ENCODE data around the gene AP5B1. TPM values are rescaled to one million over a fixed set of nuclear protein-coding genes. Genes with fewer than 3 reads are reported as not detected.

The AP5B1 gene
- total RNA-seq, 2 experiments from 2014 or later = 11.7 to 14.4 TPM

- intact Hi-C loops (cut with DNase I, micrococcal nuclease) = no loop called here
- ChIA-PET POLR2A (interaction anchor here (0.6 to 0.7 kb wide), 3 partner anchors 11 to 525 kb away, joined by 3 to 4 read pairs (median 3); no protein-coding TSS in a partner anchor), CTCF (interaction anchor here (0.9 to 2.6 kb wide), 4 partner anchors 11 to 79 kb away, joined by 3 to 11 read pairs (median 5); partner anchors contain the start of genes AP5B1 and KAT5)
- DNase-seq (no peak), ATAC-seq (no peak)
- Mint-ChIP-seq H3K9me3 (ENCODE audit: low read depth) (no peaks in the 10 kb centered on the region), H3K27ac (no peak overlapping the region), H3K27me3 (peaks cover 22% of the 10 kb centered on the region), H3K4me3 (no peak overlapping the region), H3K4me1 (peaks cover 6% of the 10 kb centered on the region), H3K36me3 (ENCODE audit: low read depth) (no peaks in the 10 kb centered on the region)
Observed at GRCh38 chr11:65790902-65791650, 10.3 kb upstream of the AP5B1 start.

- POLR2A ChIA-PET = interaction anchor here (0.6 to 0.7 kb wide), 2 partner anchors 11 to 301 kb away, joined by 3 to 4 read pairs; no protein-coding TSS in a partner anchor
- CTCF ChIA-PET = interaction anchor here (0.7 to 2.6 kb wide), 7 partner anchors 10 to 474 kb away, joined by 3 to 11 read pairs (median 3); partner anchors contain the start of genes AP5B1 and KAT5
- no peak for ATAC-seq
Observed at GRCh38 chr11:65790104-65790901, 9.5 kb upstream of the AP5B1 start.

GRCh38 chr11:65789230-65790103, 8.7 kb upstream of the AP5B1 start:
- no peak overlapping the region for H3K4me3 Mint-ChIP-seq
- no peaks in the 10 kb centered on the region for H3K36me3 Mint-ChIP-seq (ENCODE audit: low read depth)
- CTCF ChIA-PET = interaction anchor here (0.7 to 2.6 kb wide), 6 partner anchors 9 to 473 kb away, joined by 3 to 11 read pairs (median 3); partner anchors contain the start of gene AP5B1
- H3K27ac Mint-ChIP-seq = no peak overlapping the region
- POLR2A ChIA-PET = interaction anchor here (0.6 to 0.8 kb wide), 2 partner anchors 9 to 302 kb away, joined by 3 read pairs; no protein-coding TSS in a partner anchor
- H3K9me3 Mint-ChIP-seq (ENCODE audit: low read depth) = no peaks in the 10 kb centered on the region
- peaks cover 35% of the 10 kb centered on the region for H3K27me3 Mint-ChIP-seq
- peaks cover 16% of the 10 kb centered on the region for H3K4me1 Mint-ChIP-seq
- DNase-seq = no peak
- ATAC-seq = no peak
- intact Hi-C loops (cut with DNase I, micrococcal nuclease) = no loop called here

More at GRCh38 chr11:65790104-65790901, 9.5 kb upstream of the AP5B1 start:
- H3K4me1 Mint-ChIP-seq = peaks cover 13% of the 10 kb centered on the region
- H3K27me3 Mint-ChIP-seq = peaks cover 28% of the 10 kb centered on the region
- intact Hi-C loops (cut with DNase I, micrococcal nuclease) = no loop called here
- no peak for DNase-seq
- H3K27ac Mint-ChIP-seq = no peak overlapping the region
- no peaks in the 10 kb centered on the region for H3K36me3 Mint-ChIP-seq (ENCODE audit: low read depth)
- H3K4me3 Mint-ChIP-seq = no peak overlapping the region
- H3K9me3 Mint-ChIP-seq (ENCODE audit: low read depth) = no peaks in the 10 kb centered on the region

- Mint-ChIP-seq H3K9me3 (ENCODE audit: low read depth) (no peaks in the 10 kb centered on the region), H3K4me1 (peaks cover 16% of the 10 kb centered on the region), H3K27me3 (peaks cover 40% of the 10 kb centered on the region), H3K27ac (no peak overlapping the region), H3K36me3 (ENCODE audit: low read depth) (no peaks in the 10 kb centered on the region), H3K4me3 (no peak overlapping the region)
- CTCF ChIA-PET = interaction anchor here (0.6 to 2.0 kb wide), 6 partner anchors 9 to 61 kb away, joined by 3 to 12 read pairs (median 4); no protein-coding TSS in a partner anchor
- POLR2A ChIA-PET = interaction anchor here (0.8 kb wide), 1 partner anchor 8 kb away, joined by 3 read pairs; no protein-coding TSS in a partner anchor
- intact Hi-C loops (cut with DNase I, micrococcal nuclease) = no loop called here
- DNase-seq = no peak
- ATAC-seq = no peak
Observed at GRCh38 chr11:65788821-65789220, 8.0 kb upstream of the AP5B1 start.

GRCh38 chr11:65787649-65788622, 7.2 kb upstream of the AP5B1 start:
- no peak for ATAC-seq
- POLR2A ChIA-PET = interaction anchor here (0.7 kb wide), 1 partner anchor 432 kb away, joined by 3 read pairs; no protein-coding TSS in a partner anchor

GRCh38 chr11:65786786-65787636, 6.2 kb upstream of the AP5B1 start, which contains the start of gene OVOL1:
Gene OVOL1, plus strand, starts transcription at chr11:65787063. Its CDS starts 311 bp downstream, at chr11:65787374.
- Mint-ChIP-seq H3K27ac (no peak within 1 kb of the TSS), H3K9me3 (ENCODE audit: low read depth) (no peaks in the 10 kb centered on the region), H3K4me1 (peaks cover 20% of the 10 kb centered on the region), H3K36me3 (ENCODE audit: low read depth) (no peaks in the 10 kb centered on the region), H3K4me3 (peak within 1 kb of the TSS; percentile 50), H3K27me3 (peaks cover 41% of the 10 kb centered on the region)
- DNase-seq = peak; percentile 29
- no peak for ATAC-seq
- intact Hi-C loops (cut with DNase I, micrococcal nuclease) = no loop called here
- POLR2A ChIA-PET = interaction anchor here (0.7 kb wide), 1 partner anchor 431 kb away, joined by 3 read pairs; no protein-coding TSS in a partner anchor
- CTCF ChIA-PET = interaction anchor here (2.0 kb wide), 1 partner anchor 30 kb away, joined by 12 read pairs; no protein-coding TSS in a partner anchor

More at GRCh38 chr11:65787649-65788622, 7.2 kb upstream of the AP5B1 start:
- Mint-ChIP-seq H3K27ac (peak overlapping the region; percentile 47), H3K27me3 (peaks cover 41% of the 10 kb centered on the region), H3K36me3 (ENCODE audit: low read depth) (no peaks in the 10 kb centered on the region), H3K4me3 (peak overlapping the region; percentile 39), H3K4me1 (peaks cover 18% of the 10 kb centered on the region), H3K9me3 (ENCODE audit: low read depth) (no peaks in the 10 kb centered on the region)
- CTCF ChIA-PET = interaction anchor here (1.1 to 2.0 kb wide), 3 partner anchors 8 to 29 kb away, joined by 4 to 12 read pairs (median 6); no protein-coding TSS in a partner anchor
- intact Hi-C loops (cut with DNase I, micrococcal nuclease) = no loop called here
- no peak for DNase-seq

GRCh38 chr11:65786008-65786785, 5.4 kb upstream of the AP5B1 start:
- peaks cover 41% of the 10 kb centered on the region for H3K27me3 Mint-ChIP-seq
- H3K4me3 Mint-ChIP-seq = no peak overlapping the region
- ATAC-seq (peak; percentile 24), DNase-seq (peak; percentile 39)
- H3K4me1 Mint-ChIP-seq = peaks cover 20% of the 10 kb centered on the region
- H3K27ac Mint-ChIP-seq = no peak overlapping the region
- no peaks in the 10 kb centered on the region for H3K9me3 Mint-ChIP-seq (ENCODE audit: low read depth)
- ChIA-PET CTCF (interaction anchor here (1.6 kb wide), 1 partner anchor 32 kb away, joined by 8 read pairs; no protein-coding TSS in a partner anchor), POLR2A (no interaction called here)
- H3K36me3 Mint-ChIP-seq (ENCODE audit: low read depth) = no peaks in the 10 kb centered on the region
- intact Hi-C loops (cut with DNase I, micrococcal nuclease) = no loop called here

GRCh38 chr11:65785319-65786007, 4.7 kb upstream of the AP5B1 start:
- intact Hi-C loops (cut with DNase I, micrococcal nuclease) = no loop called here
- H3K4me3 Mint-ChIP-seq = no peak overlapping the region
- DNase-seq (peak; percentile 39), ATAC-seq (no peak)
- ChIA-PET CTCF (interaction anchor here (0.6 to 3.1 kb wide), 7 partner anchors 9 to 99 kb away, joined by 3 to 21 read pairs (median 3); partner anchors contain the start of gene KAT5), POLR2A (no interaction called here)
- H3K27me3 Mint-ChIP-seq = peaks cover 39% of the 10 kb centered on the region
- H3K27ac Mint-ChIP-seq = no peak overlapping the region
- no peaks in the 10 kb centered on the region for H3K36me3 Mint-ChIP-seq (ENCODE audit: low read depth)
- peaks cover 20% of the 10 kb centered on the region for H3K4me1 Mint-ChIP-seq
- no peaks in the 10 kb centered on the region for H3K9me3 Mint-ChIP-seq (ENCODE audit: low read depth)
